Measurements from ENCODE around the gene GARIN5A. TPM values are rescaled to one million over a fixed set of nuclear protein-coding genes. Genes with fewer than 3 reads are reported as not detected.

The GARIN5A gene
- total RNA-seq, 1 experiment from 2014 or later, result 0.84 TPM

- DNase-seq (ENCODE audit: low spot score), result no peak
- Histone ChIP-seq H3K36me3 (ENCODE audit: insufficient read depth, low read length, poor library complexity, severe bottlenecking) (no peaks in the 10 kb centered on the region), H3K9me3 (ENCODE audit: low read depth, low read length, poor library complexity, severe bottlenecking) (peaks cover 8% of the 10 kb centered on the region), H3K27ac (ENCODE audit: low read depth, low read length, poor library complexity, severe bottlenecking) (no peak overlapping the region), H3K27me3 (replicated peaks; ENCODE audit: insufficient read depth, low read depth, low read length, poor library complexity) (peaks cover 52% of the 10 kb centered on the region), H3K4me1 (ENCODE audit: insufficient read depth, low read length, poor library complexity, severe bottlenecking) (no peaks in the 10 kb centered on the region), H3K4me3 (ENCODE audit: low read depth, low read length, poor library complexity, severe bottlenecking) (no peak overlapping the region)
- ChIA-PET CTCF (interaction anchor here (0.7 kb wide), 1 partner anchor 211 kb away, joined by 3 read pairs; no protein-coding TSS in a partner anchor), POLR2A (ENCODE audit: low non-redundant PET) (no interaction called here)
- BruUV-seq (replicated peaks), result no TSS peak
- intact Hi-C loops (cut with micrococcal nuclease; ENCODE audit: unreplicated experiment), result no loop called here
- TF ChIP-seq EZH2 (IDR thresholded peaks at IDR 0.05; ENCODE audit: borderline replicate concordance, low read depth, low read length, poor library complexity, severe bottlenecking) (no peak), CTCF (conservative IDR thresholded peaks at IDR 0.05; ENCODE audit: low read depth, low read length) (no peak)
Measured at GRCh38 chr19:50488389-50489194, 11.9 kb upstream of the GARIN5A start.

- TF ChIP-seq EZH2 (IDR thresholded peaks at IDR 0.05; ENCODE audit: borderline replicate concordance, low read depth, low read length, poor library complexity, severe bottlenecking) (no peak), CTCF (conservative IDR thresholded peaks at IDR 0.05; ENCODE audit: low read depth, low read length) (peak; percentile 67)
- CTCF ChIA-PET, result interaction anchor here (0.5 to 0.9 kb wide), 2 partner anchors 22 to 183 kb away, joined by 3 to 10 read pairs; no protein-coding TSS in a partner anchor
- peaks cover 36% of the 10 kb centered on the region for H3K27me3 ChIP-seq (replicated peaks; ENCODE audit: insufficient read depth, low read depth, low read length, poor library complexity)
- H3K9me3 ChIP-seq (ENCODE audit: low read depth, low read length, poor library complexity, severe bottlenecking), result peaks cover 8% of the 10 kb centered on the region
- POLR2A ChIA-PET (ENCODE audit: low non-redundant PET), result no interaction called here
- no peak overlapping the region for H3K27ac ChIP-seq (ENCODE audit: low read depth, low read length, poor library complexity, severe bottlenecking)
- intact Hi-C loops (cut with micrococcal nuclease; ENCODE audit: unreplicated experiment), result no loop called here
- DNase-seq (ENCODE audit: low spot score), result peak; percentile 78
- H3K4me3 ChIP-seq (ENCODE audit: low read depth, low read length, poor library complexity, severe bottlenecking), result no peak overlapping the region
- H3K36me3 ChIP-seq (ENCODE audit: insufficient read depth, low read length, poor library complexity, severe bottlenecking), result no peaks in the 10 kb centered on the region
- H3K4me1 ChIP-seq (ENCODE audit: insufficient read depth, low read length, poor library complexity, severe bottlenecking), result no peaks in the 10 kb centered on the region
- no TSS peak for BruUV-seq (replicated peaks)
Measured at GRCh38 chr19:50486823-50487515, 10.3 kb upstream of the GARIN5A start.

GRCh38 chr19:50485284-50485955 is 8.8 kb upstream of the GARIN5A start:
- Histone ChIP-seq H3K27me3 (replicated peaks; ENCODE audit: insufficient read depth, low read depth, low read length, poor library complexity) (peaks cover 21% of the 10 kb centered on the region), H3K4me3 (ENCODE audit: low read depth, low read length, poor library complexity, severe bottlenecking) (no peak overlapping the region), H3K9me3 (ENCODE audit: low read depth, low read length, poor library complexity, severe bottlenecking) (peaks cover 8% of the 10 kb centered on the region), H3K4me1 (ENCODE audit: insufficient read depth, low read length, poor library complexity, severe bottlenecking) (no peaks in the 10 kb centered on the region), H3K27ac (ENCODE audit: low read depth, low read length, poor library complexity, severe bottlenecking) (no peak overlapping the region), H3K36me3 (ENCODE audit: insufficient read depth, low read length, poor library complexity, severe bottlenecking) (peaks cover 5% of the 10 kb centered on the region)
- intact Hi-C loops (cut with micrococcal nuclease; ENCODE audit: unreplicated experiment), result no loop called here
- no peak for DNase-seq (ENCODE audit: low spot score)
- no TSS peak for BruUV-seq (replicated peaks)
- TF ChIP-seq CTCF (conservative IDR thresholded peaks at IDR 0.05; ENCODE audit: low read depth, low read length) (no peak), EZH2 (IDR thresholded peaks at IDR 0.05; ENCODE audit: borderline replicate concordance, low read depth, low read length, poor library complexity, severe bottlenecking) (no peak)
- ChIA-PET CTCF (no interaction called here), POLR2A (ENCODE audit: low non-redundant PET) (no interaction called here)
